RWPE1 (cell line): ENCODE measurements around the gene DSCAML1.

Experiments used
- CTCF ChIA-PET: fragments of 350-600 bp; sonication (Branson Sonifier 250); formaldehyde crosslinking; extraction: SDS; loops from one replicate; lab custom pipeline; 2021; lab: Yijun Ruan, JAX
- POLR2A ChIA-PET: fragments of 400-600 bp; formaldehyde crosslinking; extraction: SDS; loops from one replicate; lab custom pipeline; 2020; ENCODE audit warnings: antibody characterized with exemption; ENCODE audit not compliant: low non-redundant PET; lab: Yijun Ruan, JAX
- DNase-seq: peaks from one replicate; pipeline ENCODE4 v3.0.0; 2012; ENCODE audit warnings: low spot score
- H3K27ac ChIP-seq: fragments of 450-650 bp; 2 replicates; pipeline ENCODE4 v1.5.1; 2017
- TF ChIP-seq, protein P1 (sequence below): fragments of 450-650 bp; conservative IDR thresholded peaks from 2 replicates; pipeline ENCODE4 v1.5.1; 2017; ENCODE audit warnings: low read depth, mild to moderate bottlenecking

The DSCAML1 gene

GRCh38 chr11:117419482-117420142, 377.4 kb downstream of the DSCAML1 start:
- POLR2A ChIA-PET, result no interaction called here
- no peak overlapping the region for H3K27ac ChIP-seq
- TF ChIP-seq, protein P1, sequence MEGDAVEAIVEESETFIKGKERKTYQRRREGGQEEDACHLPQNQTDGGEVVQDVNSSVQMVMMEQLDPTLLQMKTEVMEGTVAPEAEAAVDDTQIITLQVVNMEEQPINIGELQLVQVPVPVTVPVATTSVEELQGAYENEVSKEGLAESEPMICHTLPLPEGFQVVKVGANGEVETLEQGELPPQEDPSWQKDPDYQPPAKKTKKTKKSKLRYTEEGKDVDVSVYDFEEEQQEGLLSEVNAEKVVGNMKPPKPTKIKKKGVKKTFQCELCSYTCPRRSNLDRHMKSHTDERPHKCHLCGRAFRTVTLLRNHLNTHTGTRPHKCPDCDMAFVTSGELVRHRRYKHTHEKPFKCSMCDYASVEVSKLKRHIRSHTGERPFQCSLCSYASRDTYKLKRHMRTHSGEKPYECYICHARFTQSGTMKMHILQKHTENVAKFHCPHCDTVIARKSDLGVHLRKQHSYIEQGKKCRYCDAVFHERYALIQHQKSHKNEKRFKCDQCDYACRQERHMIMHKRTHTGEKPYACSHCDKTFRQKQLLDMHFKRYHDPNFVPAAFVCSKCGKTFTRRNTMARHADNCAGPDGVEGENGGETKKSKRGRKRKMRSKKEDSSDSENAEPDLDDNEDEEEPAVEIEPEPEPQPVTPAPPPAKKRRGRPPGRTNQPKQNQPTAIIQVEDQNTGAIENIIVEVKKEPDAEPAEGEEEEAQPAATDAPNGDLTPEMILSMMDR, result no peak
- CTCF ChIA-PET, result interaction anchor here (0.6 kb wide), 2 partner anchors 196 to 250 kb away, joined by 3 to 4 read pairs; no protein-coding TSS in a partner anchor
- DNase-seq, result no peak

- TF ChIP-seq, protein P1, result no peak
- CTCF ChIA-PET, result interaction anchor here (0.6 kb wide), 1 partner anchor 250 kb away, joined by 4 read pairs; no protein-coding TSS in a partner anchor
Observed at GRCh38 chr11:117418737-117419481, 378.1 kb downstream of the DSCAML1 start.

DNA sequence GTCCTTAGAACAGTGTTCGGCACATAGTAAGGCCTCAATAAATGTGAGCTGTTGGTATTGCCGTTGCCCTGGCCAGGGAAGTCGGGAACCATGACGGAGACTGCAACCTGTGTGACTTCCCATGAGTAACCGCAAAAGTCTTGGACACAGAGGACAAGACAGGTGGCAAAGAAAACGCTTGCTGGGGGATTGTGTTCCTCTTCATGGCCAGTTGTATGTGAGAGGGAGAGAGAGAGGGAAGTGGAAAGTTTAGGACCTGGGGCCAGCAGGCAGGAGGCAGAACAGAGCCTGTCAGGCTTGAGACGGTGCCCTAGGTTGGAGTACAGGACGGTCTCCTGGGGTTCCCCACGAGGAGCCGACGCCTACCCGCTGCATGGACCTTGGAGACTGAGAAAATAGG, 379.2 kb downstream of the DSCAML1 start:
- ChIA-PET CTCF (interaction anchor here (1.9 kb wide), 1 partner anchor 9 kb away, joined by 10 read pairs; no protein-coding TSS in a partner anchor), POLR2A (no interaction called here)
- H3K27ac ChIP-seq, result no peak overlapping the region
- no peak for DNase-seq
- TF ChIP-seq, protein P1, result no peak

More at GRCh38 chr11:117418737-117419481, 378.1 kb downstream of the DSCAML1 start:
- POLR2A ChIA-PET, result no interaction called here
- DNase-seq, result no peak
- no peak overlapping the region for H3K27ac ChIP-seq

DNA sequence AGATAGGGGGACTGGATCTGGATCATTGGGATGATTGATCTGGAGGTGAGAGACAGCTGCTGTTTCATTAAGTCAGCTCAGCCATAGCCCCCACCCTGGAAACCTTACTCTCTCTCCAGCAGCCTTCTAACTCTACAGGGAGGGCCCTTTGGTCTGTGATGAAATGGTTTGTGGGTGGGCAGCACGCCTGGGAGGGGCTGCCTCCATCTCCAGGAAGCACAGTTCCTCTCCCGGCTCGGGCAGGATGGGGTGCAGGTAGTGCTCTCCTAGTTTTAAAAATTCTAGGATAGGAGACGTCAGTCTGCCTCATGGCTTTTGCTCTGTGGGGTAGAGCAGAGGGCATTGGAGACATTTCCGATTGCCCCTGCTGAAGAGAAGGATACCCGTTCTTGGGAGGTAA, 379.7 kb downstream of the DSCAML1 start:
- H3K27ac ChIP-seq, result no peak overlapping the region
- DNase-seq, result no peak
- ChIA-PET POLR2A (no interaction called here), CTCF (interaction anchor here (1.9 kb wide), 1 partner anchor 9 kb away, joined by 10 read pairs; no protein-coding TSS in a partner anchor)
- TF ChIP-seq, protein P1, result no peak

- TF ChIP-seq, protein P1, result no peak
- CTCF ChIA-PET, result interaction anchor here (0.8 kb wide), 1 partner anchor 11 kb away, joined by 4 read pairs; no protein-coding TSS in a partner anchor
- no peak overlapping the region for H3K27ac ChIP-seq
- no peak for DNase-seq
- POLR2A ChIA-PET, result no interaction called here
Observed at GRCh38 chr11:117415358-117415896, 381.6 kb downstream of the DSCAML1 start.

- ChIA-PET CTCF (interaction anchor here (0.6 to 1.0 kb wide), 2 partner anchors 12 to 15 kb away, joined by 3 to 4 read pairs; no protein-coding TSS in a partner anchor), POLR2A (no interaction called here)
- H3K27ac ChIP-seq, result no peak overlapping the region
- TF ChIP-seq, protein P1, result no peak
- no peak for DNase-seq
Observed at GRCh38 chr11:117414724-117415123, 382.3 kb downstream of the DSCAML1 start.
